Upper lobe of left lung (tissue), 4 donors: ENCODE results near the gene ARHGAP15.

ENCODE experiments used
- POLR2A ChIP-seq, 4 donors: fragments of 450-650 bp; IDR thresholded peaks; one replicate each; pipeline ENCODE4 v1.5.1; 2016 to 2017; ENCODE audit warnings: antibody characterized with exemption in 4 of 4, mild to moderate bottlenecking in 2 of 4
- POLR2AphosphoS5 ChIP-seq, 2 donors: sonication (generic); formaldehyde crosslinking; IDR thresholded peaks; one replicate each; pipeline ENCODE4 v1.5.1; 2017; ENCODE audit warnings: antibody characterized with exemption in 2 of 2

DNA sequence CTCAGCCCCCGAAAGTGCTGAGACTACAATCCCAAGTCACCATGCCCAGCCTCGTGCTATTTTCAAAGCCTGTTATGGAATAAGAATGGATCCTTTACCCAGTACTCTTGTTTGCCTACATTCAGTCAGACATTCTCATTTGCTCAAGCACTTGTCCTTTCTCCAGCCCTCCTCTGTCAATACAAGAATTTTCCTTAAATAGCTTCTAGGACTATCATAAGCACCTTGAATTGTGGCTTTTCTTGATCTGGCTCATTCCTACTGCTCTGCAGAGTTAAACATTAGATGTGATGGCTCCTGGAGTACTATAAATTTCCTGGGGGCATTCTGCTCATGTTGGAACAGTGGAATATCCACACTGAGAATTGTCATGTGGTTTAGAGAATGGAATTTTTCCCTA lies 506.1 kb downstream of the ARHGAP15 start:
- TF ChIP-seq POLR2AphosphoS5 (IDR thresholded peaks at IDR 0.05) (no peak), POLR2A (IDR thresholded peaks at IDR 0.05) (no peak)
